ENCODE results near the gene SH3GL1.

Gene SH3GL1

GRCh38 chr19:4443188-4443587, 42.8 kb upstream of the SH3GL1 start:
- no peaks in the 10 kb centered on the region for H3K9me3 ChIP-seq (ENCODE audit: control insufficient read depth, low read depth, low read length)
- H3K27me3 ChIP-seq (ENCODE audit: control insufficient read depth, insufficient read depth, low read length): no peaks in the 10 kb centered on the region
- no peak overlapping the region for H3K9ac ChIP-seq (ENCODE audit: low read length)
- H3K4me3 ChIP-seq (ENCODE audit: low read length): no peak overlapping the region
- H3K27ac ChIP-seq (ENCODE audit: low read length): no peak overlapping the region
- no peaks in the 10 kb centered on the region for H3K4me1 ChIP-seq (ENCODE audit: control insufficient read depth, low read depth, low read length)
- H3K36me3 ChIP-seq (ENCODE audit: control insufficient read depth, low read depth, low read length): peaks cover 58% of the 10 kb centered on the region

- no peaks in the 10 kb centered on the region for H3K9me3 ChIP-seq (ENCODE audit: control insufficient read depth, low read depth, low read length)
- H3K9ac ChIP-seq (ENCODE audit: low read length): no peak overlapping the region
- H3K36me3 ChIP-seq (ENCODE audit: control insufficient read depth, low read depth, low read length): peaks cover 61% of the 10 kb centered on the region
- no peaks in the 10 kb centered on the region for H3K27me3 ChIP-seq (ENCODE audit: control insufficient read depth, insufficient read depth, low read length)
- H3K4me3 ChIP-seq (ENCODE audit: low read length): no peak overlapping the region
- H3K4me1 ChIP-seq (ENCODE audit: control insufficient read depth, low read depth, low read length): no peaks in the 10 kb centered on the region
- H3K27ac ChIP-seq (ENCODE audit: low read length): no peak overlapping the region
Measured at GRCh38 chr19:4442819-4443146, 42.4 kb upstream of the SH3GL1 start.

GRCh38 chr19:4441994-4442818, 41.9 kb upstream of the SH3GL1 start:
- Histone ChIP-seq H3K4me3 (ENCODE audit: low read length) (no peak overlapping the region), H3K9me3 (ENCODE audit: control insufficient read depth, low read depth, low read length) (no peaks in the 10 kb centered on the region), H3K4me1 (ENCODE audit: control insufficient read depth, low read depth, low read length) (no peaks in the 10 kb centered on the region), H3K27ac (ENCODE audit: low read length) (no peak overlapping the region), H3K27me3 (ENCODE audit: control insufficient read depth, insufficient read depth, low read length) (no peaks in the 10 kb centered on the region), H3K36me3 (ENCODE audit: control insufficient read depth, low read depth, low read length) (peaks cover 58% of the 10 kb centered on the region), H3K9ac (ENCODE audit: low read length) (no peak overlapping the region)

GRCh38 chr19:4439243-4439642, 38.9 kb upstream of the SH3GL1 start:
- no peaks in the 10 kb centered on the region for H3K9me3 ChIP-seq (ENCODE audit: control insufficient read depth, low read depth, low read length)
- H3K27ac ChIP-seq (ENCODE audit: low read length): no peak overlapping the region
- H3K27me3 ChIP-seq (ENCODE audit: control insufficient read depth, insufficient read depth, low read length): no peaks in the 10 kb centered on the region
- no peak overlapping the region for H3K9ac ChIP-seq (ENCODE audit: low read length)
- H3K36me3 ChIP-seq (ENCODE audit: control insufficient read depth, low read depth, low read length): peaks cover 67% of the 10 kb centered on the region
- no peak overlapping the region for H3K4me3 ChIP-seq (ENCODE audit: low read length)
- H3K4me1 ChIP-seq (ENCODE audit: control insufficient read depth, low read depth, low read length): no peaks in the 10 kb centered on the region

- Histone ChIP-seq H3K4me3 (ENCODE audit: low read length) (no peak overlapping the region), H3K36me3 (ENCODE audit: control insufficient read depth, low read depth, low read length) (peaks cover 73% of the 10 kb centered on the region), H3K9me3 (ENCODE audit: control insufficient read depth, low read depth, low read length) (no peaks in the 10 kb centered on the region), H3K4me1 (ENCODE audit: control insufficient read depth, low read depth, low read length) (no peaks in the 10 kb centered on the region), H3K27me3 (ENCODE audit: control insufficient read depth, insufficient read depth, low read length) (no peaks in the 10 kb centered on the region), H3K9ac (ENCODE audit: low read length) (no peak overlapping the region), H3K27ac (ENCODE audit: low read length) (no peak overlapping the region)
Measured at GRCh38 chr19:4437103-4437502, 36.8 kb upstream of the SH3GL1 start.

GRCh38 chr19:4436231-4436630, 35.9 kb upstream of the SH3GL1 start:
- H3K9ac ChIP-seq (ENCODE audit: low read length): no peak overlapping the region
- no peak overlapping the region for H3K27ac ChIP-seq (ENCODE audit: low read length)

GRCh38 chr19:4434391-4434790, 34.0 kb upstream of the SH3GL1 start:
- H3K27ac ChIP-seq (ENCODE audit: low read length): no peak overlapping the region
- no peaks in the 10 kb centered on the region for H3K4me1 ChIP-seq (ENCODE audit: control insufficient read depth, low read depth, low read length)
- no peaks in the 10 kb centered on the region for H3K9me3 ChIP-seq (ENCODE audit: control insufficient read depth, low read depth, low read length)
- no peak overlapping the region for H3K9ac ChIP-seq (ENCODE audit: low read length)
- H3K4me3 ChIP-seq (ENCODE audit: low read length): no peak overlapping the region
- peaks cover 83% of the 10 kb centered on the region for H3K36me3 ChIP-seq (ENCODE audit: control insufficient read depth, low read depth, low read length)
- H3K27me3 ChIP-seq (ENCODE audit: control insufficient read depth, insufficient read depth, low read length): no peaks in the 10 kb centered on the region

More at GRCh38 chr19:4436231-4436630, 35.9 kb upstream of the SH3GL1 start:
- Histone ChIP-seq H3K27me3 (ENCODE audit: control insufficient read depth, insufficient read depth, low read length) (no peaks in the 10 kb centered on the region), H3K36me3 (ENCODE audit: control insufficient read depth, low read depth, low read length) (peaks cover 79% of the 10 kb centered on the region), H3K9me3 (ENCODE audit: control insufficient read depth, low read depth, low read length) (no peaks in the 10 kb centered on the region), H3K4me3 (ENCODE audit: low read length) (no peak overlapping the region), H3K4me1 (ENCODE audit: control insufficient read depth, low read depth, low read length) (no peaks in the 10 kb centered on the region)

GRCh38 chr19:4432918-4433506, 32.7 kb upstream of the SH3GL1 start:
- no peaks in the 10 kb centered on the region for H3K4me1 ChIP-seq (ENCODE audit: control insufficient read depth, low read depth, low read length)
- no peak overlapping the region for H3K27ac ChIP-seq (ENCODE audit: low read length)
- no peaks in the 10 kb centered on the region for H3K27me3 ChIP-seq (ENCODE audit: control insufficient read depth, insufficient read depth, low read length)
- no peak overlapping the region for H3K4me3 ChIP-seq (ENCODE audit: low read length)
- H3K9me3 ChIP-seq (ENCODE audit: control insufficient read depth, low read depth, low read length): no peaks in the 10 kb centered on the region
- H3K9ac ChIP-seq (ENCODE audit: low read length): no peak overlapping the region
- peaks cover 87% of the 10 kb centered on the region for H3K36me3 ChIP-seq (ENCODE audit: control insufficient read depth, low read depth, low read length)

- H3K9ac ChIP-seq (ENCODE audit: low read length): no peak overlapping the region
- no peak overlapping the region for H3K27ac ChIP-seq (ENCODE audit: low read length)
- peaks cover 82% of the 10 kb centered on the region for H3K36me3 ChIP-seq (ENCODE audit: control insufficient read depth, low read depth, low read length)
- H3K9me3 ChIP-seq (ENCODE audit: control insufficient read depth, low read depth, low read length): no peaks in the 10 kb centered on the region
- H3K4me1 ChIP-seq (ENCODE audit: control insufficient read depth, low read depth, low read length): no peaks in the 10 kb centered on the region
- H3K4me3 ChIP-seq (ENCODE audit: low read length): no peak overlapping the region
- no peaks in the 10 kb centered on the region for H3K27me3 ChIP-seq (ENCODE audit: control insufficient read depth, insufficient read depth, low read length)
Measured at GRCh38 chr19:4431808-4432674, 31.7 kb upstream of the SH3GL1 start.

GRCh38 chr19:4431296-4431695, 30.9 kb upstream of the SH3GL1 start:
- H3K27ac ChIP-seq (ENCODE audit: low read length): no peak overlapping the region
- H3K27me3 ChIP-seq (ENCODE audit: control insufficient read depth, insufficient read depth, low read length): no peaks in the 10 kb centered on the region
- no peaks in the 10 kb centered on the region for H3K9me3 ChIP-seq (ENCODE audit: control insufficient read depth, low read depth, low read length)
- H3K9ac ChIP-seq (ENCODE audit: low read length): no peak overlapping the region
- no peaks in the 10 kb centered on the region for H3K4me1 ChIP-seq (ENCODE audit: control insufficient read depth, low read depth, low read length)
- no peak overlapping the region for H3K4me3 ChIP-seq (ENCODE audit: low read length)
- H3K36me3 ChIP-seq (ENCODE audit: control insufficient read depth, low read depth, low read length): peaks cover 75% of the 10 kb centered on the region

- Histone ChIP-seq H3K27ac (ENCODE audit: low read length) (no peak overlapping the region), H3K4me3 (ENCODE audit: low read length) (no peak overlapping the region), H3K9ac (ENCODE audit: low read length) (no peak overlapping the region), H3K36me3 (ENCODE audit: control insufficient read depth, low read depth, low read length) (peaks cover 75% of the 10 kb centered on the region), H3K9me3 (ENCODE audit: control insufficient read depth, low read depth, low read length) (no peaks in the 10 kb centered on the region), H3K4me1 (ENCODE audit: control insufficient read depth, low read depth, low read length) (no peaks in the 10 kb centered on the region), H3K27me3 (ENCODE audit: control insufficient read depth, insufficient read depth, low read length) (no peaks in the 10 kb centered on the region)
Measured at GRCh38 chr19:4430760-4431159, 30.4 kb upstream of the SH3GL1 start.

All from iPS-18a (cell line).